Gastroesophageal sphincter (tissue), 3 donors: ENCODE measurements around the gene FAM50A.

Experiments used
- CTCF ChIP-seq, 4 experiments: fragments of 200-600 bp in 2 of 4; fragments of 450-650 bp in 2 of 4; sonication (generic) in 1 of 4; IDR thresholded peaks; one replicate each; pipeline ENCODE4 v1.5.1; 2017 to 2019; ENCODE audit warnings: antibody characterized with exemption in 4 of 4, mild to moderate bottlenecking in 2 of 4, moderate library complexity in 2 of 4
- POLR2A ChIP-seq, 2 donors: fragments of 450-650 bp; IDR thresholded peaks; one replicate each; pipeline ENCODE4 v1.6.1; 2017; ENCODE audit warnings: antibody characterized with exemption in 2 of 2, mild to moderate bottlenecking in 2 of 2, moderate library complexity in 1 of 2
- POLR2AphosphoS5 ChIP-seq: sonication (generic); formaldehyde crosslinking; IDR thresholded peaks from one replicate; pipeline ENCODE4 v1.6.1; 2017; ENCODE audit warnings: antibody characterized with exemption

- TF ChIP-seq CTCF (IDR thresholded peaks at IDR 0.05), result no peak
- peak; percentile 29 to 45 for TF ChIP-seq POLR2A (IDR thresholded peaks at IDR 0.05)
- peak; percentile 31 for TF ChIP-seq POLR2AphosphoS5
Observed at GRCh38 chrX:154478728-154479622, 35.0 kb downstream of the FAM50A start, which contains the start of gene LAGE3.
